GM21526 (cell line): ENCODE measurements around the gene FASTK.

ENCODE experiments used
- ATAC-seq: cut with Tn5 transposase; IDR thresholded peaks from one replicate; pipeline ENCODE4 v1.9.1; 2021; ENCODE audit warnings: moderate library complexity; ENCODE audit not compliant: unreplicated experiment, low FRiP score

FASTK gene

DNA sequence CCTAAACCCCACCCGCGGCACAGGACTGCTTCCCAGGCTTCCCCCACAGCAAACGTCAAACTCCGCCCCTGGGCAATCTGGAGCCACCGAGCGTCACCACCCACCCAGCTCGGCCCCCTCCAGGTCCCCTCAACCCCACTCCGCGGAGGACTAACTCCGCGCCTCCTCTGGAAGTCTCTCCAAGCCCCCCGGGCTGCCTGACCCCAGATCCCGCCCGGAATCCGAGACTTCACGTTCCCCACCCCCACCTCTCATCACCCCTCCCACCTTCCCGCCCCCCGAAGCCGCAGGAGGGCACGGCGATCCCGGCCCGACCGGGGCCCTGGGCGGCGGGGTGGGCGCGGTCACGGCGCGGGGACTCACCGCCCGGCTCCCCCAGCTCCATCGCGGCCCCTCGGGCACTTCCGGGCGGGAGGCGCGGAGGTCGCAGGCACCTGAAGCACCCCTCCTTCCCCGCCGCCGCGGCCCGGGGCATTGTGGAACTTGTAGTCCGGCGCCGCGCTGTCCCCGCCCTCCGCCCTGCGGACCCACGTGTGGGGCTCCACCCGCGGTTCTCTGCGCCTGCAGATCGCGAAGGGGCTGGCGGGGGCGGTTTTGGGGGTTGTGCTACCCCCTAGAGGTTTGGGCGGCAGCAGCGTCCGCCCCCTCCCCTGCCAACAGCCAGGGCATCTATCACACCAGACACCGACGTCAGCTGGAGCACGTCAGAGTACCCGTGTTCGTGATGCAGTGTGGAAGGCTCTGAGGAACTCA, 2.6 kb upstream of the FASTK start, which contains the start of gene TMUB1:
TMUB1 (minus strand) TSS at position 423 of the 753 bp plus-strand sequence. CDS start 930 bp downstream, outside the sequence.
- peak; percentile 50 for ATAC-seq

DNA sequence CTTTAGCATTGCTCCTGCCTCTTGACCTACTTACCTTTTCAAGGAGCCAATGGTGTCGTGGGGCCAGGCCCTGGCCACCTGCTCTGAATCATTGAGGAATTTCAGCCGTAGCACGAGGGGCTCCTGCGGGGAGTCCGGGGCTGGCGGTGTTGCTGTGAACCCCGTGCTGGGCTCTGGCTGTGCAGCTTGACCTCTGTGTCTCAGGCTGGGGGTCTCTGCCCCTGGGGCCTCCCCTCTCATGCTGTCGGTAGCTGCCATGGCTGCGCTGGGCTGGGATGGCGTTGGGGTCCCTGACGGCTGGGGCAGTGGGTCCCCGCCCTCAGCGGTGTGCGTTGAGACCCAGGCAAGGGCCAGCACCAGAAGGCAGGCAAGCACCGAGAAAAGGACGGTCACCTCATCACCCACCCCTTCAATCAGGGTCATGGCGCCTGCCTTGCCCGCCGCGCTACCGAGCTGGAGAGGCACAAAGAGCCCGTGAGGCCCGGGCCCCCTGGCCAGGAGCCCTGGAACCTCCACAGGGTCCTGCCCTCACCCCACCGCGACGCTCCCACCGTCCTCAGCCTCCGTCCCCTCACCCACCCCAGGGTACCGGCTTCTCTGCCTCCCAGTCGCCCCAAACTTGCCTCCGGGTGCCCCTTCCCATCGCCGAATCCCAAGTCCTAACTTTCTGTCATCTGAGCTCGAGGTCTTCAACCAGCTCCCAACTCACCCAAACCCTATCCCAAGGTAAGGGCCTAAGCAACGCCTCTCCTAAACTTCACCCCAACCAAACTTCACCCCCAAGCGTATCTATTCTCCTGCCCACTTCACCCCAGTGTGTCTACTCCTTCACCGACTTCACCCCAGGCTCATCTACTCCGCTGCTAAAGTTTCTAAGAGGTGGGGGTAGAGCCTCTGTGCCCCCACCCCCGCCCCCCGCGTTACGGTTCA, 1.8 kb upstream of the FASTK start:
- ATAC-seq = no peak

GRCh38 chr7:151081170-151082101, 827 bp upstream of the FASTK start:
- ATAC-seq = peak; percentile 1

DNA sequence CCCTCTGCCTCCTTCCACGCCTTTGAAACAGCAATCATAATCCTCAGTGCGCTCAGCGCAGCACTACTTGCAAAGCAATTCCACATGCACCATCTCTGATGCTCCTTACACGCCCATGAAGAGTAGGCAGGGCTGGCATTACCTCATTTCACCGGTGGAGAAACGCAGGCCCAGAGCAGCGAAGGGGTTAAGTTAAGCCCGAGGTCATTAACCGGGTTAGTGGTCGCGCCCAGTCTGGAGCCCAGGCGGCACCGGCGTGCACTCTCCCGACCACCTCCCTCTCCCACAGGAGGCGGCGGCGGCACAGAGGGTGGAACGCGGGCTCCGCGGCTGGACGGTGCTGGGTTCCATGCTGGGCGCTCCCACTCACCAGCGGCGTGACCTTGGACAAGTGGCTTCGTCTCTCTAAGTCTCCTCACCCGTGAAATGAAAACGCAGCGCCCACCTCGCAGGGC, 515 bp downstream of the FASTK start:
- no peak for ATAC-seq

DNA sequence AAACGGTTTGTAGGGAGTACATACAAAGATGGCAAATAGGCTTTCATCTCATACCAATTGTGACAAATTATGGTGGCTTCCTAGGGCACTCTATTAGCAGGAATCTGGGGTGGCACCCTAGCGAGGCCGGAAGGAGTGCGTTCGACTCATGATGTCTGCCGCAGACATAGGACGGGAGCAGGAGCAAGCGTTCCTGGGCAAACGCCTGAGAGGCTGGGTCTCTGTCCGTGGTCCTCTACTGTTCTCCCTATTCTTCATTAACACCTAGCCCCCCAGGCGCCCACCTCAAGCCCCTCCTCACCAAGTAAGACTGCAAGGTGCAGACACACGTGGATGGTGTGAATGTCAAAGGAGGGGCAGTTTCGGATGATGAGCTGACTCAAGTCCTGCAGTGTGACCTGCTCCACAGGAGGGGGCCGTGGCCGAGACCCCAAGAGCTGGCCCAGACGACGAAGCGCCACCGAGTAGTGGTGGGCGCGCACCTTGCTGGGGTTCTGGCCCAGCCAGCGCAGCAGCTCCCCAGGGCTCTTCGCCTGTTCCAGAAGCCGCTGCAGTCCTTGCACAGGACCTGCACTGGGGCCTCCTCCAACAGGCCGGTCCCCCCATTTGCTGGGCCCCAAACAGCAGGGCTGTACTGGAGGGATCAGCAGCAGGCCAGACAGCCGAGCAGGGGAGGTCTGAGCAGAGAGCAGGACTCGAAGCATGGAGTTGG, 1.3 kb downstream of the FASTK start:
- ATAC-seq = no peak

- no peak for ATAC-seq
Observed at GRCh38 chr7:151078233-151079040, 2.2 kb downstream of the FASTK start.

DNA sequence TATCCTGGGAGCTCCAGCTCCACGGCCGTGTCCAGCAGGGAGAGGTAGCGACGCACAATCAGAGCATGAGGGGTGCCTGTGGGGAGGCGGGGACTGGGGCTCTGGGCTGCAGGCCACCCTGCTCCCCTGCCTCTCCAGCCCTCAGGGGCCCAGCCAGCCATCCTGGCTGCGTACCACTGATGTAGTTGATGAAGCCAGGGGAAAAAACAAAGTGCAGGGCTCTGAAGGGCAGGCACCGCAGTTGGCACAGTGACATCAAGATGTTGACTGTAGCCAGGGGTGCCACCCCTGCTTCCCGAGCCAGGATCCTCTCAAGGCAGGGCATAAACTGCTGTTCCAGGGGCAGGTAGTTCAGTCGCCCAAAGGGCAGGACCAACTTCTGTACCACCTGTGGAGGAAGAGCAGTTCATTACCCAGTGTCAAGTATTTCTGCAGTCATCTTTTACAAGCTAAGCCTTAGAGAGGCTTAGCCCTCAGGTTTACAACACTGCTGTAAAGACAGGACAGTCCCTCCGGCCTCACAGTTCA, 2.8 kb downstream of the FASTK start:
- no peak for ATAC-seq

DNA sequence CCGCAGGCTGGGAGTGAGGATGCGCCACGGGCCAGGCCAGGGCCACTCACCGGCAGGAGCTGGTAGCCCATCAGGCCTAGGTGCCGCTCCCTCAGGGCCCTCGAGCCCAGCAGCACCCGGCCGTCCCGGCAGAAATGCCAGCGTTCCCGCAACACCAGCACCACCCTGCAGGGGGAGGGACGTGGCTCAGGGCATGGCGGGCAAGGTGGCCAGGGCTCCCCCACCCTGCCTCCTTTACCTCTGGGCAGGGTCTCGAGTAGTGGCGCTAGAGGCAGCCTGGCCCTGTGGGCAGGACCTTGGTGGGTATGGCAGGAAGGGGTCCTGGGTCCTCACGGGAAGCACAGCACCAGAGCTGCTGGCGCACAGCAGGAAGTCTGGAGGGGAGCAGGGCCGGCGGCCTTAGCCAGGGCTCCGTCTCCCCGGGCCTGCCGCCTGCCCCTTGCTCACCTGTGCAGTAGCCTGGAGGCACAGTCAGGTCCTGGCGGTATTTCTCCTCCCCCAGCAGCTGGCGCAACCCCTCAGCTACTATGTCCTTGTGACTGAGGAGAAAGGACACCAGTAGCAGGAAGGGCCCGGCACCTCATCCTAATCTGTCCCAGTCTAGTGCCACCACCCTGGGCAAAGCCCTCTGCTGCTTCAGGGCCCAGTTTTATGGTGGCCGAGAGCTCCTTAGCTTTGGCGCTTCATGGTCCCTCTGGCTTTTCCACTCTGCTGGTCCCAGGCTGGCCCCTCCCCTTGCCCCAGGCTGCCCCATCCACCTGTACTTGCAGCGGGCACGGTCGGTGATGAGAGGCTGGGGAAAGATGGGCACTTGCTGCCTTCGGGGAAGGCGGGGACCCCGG, 3.5 kb downstream of the FASTK start:
- no peak for ATAC-seq

DNA sequence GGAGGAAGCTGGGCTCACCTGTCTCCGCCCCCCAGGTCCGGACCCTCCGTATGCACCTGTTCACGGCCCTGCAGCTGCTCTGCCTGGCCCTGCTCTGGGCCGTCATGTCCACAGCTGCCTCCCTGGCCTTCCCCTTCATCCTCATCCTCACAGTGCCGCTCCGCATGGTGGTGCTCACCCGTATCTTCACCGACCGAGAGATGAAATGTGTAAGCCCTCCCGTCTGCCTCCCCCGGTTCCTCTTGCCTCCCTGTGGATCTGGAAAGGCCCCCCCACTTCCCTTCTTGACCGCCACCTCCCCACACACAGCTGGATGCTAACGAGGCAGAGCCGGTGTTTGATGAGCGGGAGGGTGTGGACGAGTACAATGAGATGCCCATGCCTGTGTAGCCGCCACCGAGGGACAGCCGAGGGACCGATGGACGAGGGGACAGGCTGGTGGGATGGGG, 4.6 kb downstream of the FASTK start:
- ATAC-seq = no peak

- ATAC-seq = no peak
Observed at GRCh38 chr7:151075662-151075971, 5.0 kb downstream of the FASTK start.

GRCh38 chr7:151074817-151075661, 5.6 kb downstream of the FASTK start:
- ATAC-seq = no peak

DNA sequence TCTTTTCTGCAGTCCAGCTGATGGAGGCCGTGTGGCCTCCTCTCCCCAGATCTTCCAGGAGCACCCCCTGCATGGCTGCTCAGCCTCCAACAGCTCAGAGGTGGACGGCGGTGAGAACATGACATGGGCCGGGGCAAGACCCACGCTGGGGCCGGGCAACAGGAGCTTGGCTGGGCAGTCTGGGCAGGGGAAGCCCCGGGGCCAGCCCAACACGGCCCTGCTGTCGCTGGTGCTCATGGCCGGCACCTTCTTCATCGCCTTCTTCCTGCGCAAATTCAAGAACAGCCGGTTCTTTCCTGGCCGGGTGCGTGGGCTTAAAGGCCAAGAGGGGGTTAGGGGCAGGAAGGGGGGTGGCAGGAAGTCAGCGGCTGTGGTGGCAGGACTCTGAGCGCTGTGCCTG, 6.6 kb downstream of the FASTK start:
- no peak for ATAC-seq

GRCh38 chr7:151071032-151071866, 9.4 kb downstream of the FASTK start:
- ATAC-seq = no peak

DNA sequence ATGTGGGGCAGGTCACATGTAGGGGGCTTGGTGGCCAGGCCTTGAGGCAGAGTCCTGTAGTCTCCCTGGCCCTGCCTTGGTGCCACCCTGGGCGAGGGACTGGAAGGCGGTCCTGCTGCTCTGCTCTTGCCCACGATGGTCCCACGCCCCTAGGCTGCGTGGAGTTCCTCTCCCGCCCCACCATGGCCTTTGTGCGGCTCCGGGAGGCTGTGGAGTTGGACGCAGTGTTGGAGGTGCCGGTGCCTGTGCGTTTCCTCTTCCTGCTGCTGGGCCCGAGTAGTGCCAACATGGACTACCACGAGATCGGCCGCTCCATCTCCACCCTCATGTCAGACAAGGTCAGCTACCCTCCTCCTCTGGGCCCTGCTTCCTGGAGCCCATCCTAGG, 10.0 kb downstream of the FASTK start:
- no peak for ATAC-seq

DNA sequence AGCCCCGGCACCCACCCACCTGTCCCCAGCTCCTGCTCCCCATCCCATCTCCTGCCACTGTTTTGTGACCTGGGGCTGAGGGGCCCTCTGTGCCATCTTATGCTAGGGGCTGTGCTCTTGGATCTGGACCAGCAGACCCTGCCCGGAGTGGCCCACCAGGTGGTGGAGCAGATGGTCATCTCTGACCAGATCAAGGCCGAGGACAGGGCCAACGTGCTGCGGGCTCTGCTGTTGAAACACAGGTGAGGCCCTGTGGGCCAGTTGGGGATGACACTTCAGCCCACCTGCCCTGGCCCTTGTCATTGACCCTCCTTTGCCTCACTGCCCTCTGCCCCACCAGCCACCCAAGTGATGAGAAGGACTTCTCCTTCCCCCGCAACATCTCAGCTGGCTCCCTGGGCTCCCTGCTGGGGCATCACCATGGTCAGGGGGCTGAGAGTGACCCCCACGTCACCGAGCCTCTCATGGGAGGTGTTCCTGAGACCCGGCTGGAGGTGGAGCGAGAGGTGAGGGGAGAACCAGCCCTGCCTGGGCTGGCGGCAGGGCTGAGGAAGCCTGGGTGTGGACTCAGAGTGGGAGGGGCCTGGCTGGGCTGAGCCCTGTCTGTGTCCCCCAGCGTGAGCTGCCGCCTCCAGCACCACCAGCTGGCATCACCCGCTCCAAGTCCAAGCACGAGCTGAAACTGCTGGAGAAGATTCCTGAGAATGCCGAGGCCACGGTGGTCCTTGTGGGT, 10.6 kb downstream of the FASTK start:
- no peak for ATAC-seq
